ENCODE results near the gene ARAP3. TPM values are rescaled to one million over a fixed set of nuclear protein-coding genes. Genes with fewer than 3 reads are reported as not detected.

ARAP3 gene
- total RNA-seq, 1 donor from 2014 or later: 8.3 TPM

- intact Hi-C loops (cut with micrococcal nuclease): no loop called here
Observed at GRCh38 chr5:141674747-141675146, 7.3 kb downstream of the ARAP3 start.

- intact Hi-C loops (cut with micrococcal nuclease): no loop called here
Observed at GRCh38 chr5:141672841-141673813, 8.9 kb downstream of the ARAP3 start.

GRCh38 chr5:141672071-141672840 lies 9.8 kb downstream of the ARAP3 start:
- intact Hi-C loops (cut with micrococcal nuclease): no loop called here

DNA sequence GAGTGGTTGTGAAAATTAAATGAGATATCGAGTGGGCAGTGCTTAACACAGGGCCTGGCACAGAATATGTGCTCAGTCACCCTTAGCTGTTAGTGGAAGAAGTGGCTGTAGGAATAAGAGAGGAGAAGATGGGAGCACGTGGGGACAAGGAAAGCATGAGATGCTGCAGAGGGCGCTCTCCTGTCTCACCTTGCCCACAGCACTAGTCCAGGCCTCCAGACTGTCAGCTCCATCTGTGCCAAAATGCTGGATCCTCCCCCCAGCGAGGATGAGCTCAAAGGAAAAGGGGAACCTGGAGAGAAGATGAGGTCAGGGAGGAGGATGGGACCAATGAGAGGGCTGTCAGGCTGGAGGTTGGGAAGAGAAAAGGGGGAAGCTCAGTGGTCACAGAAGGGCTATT lies 12.5 kb downstream of the ARAP3 start:
- intact Hi-C loops (cut with micrococcal nuclease): no loop called here

GRCh38 chr5:141668601-141669265 lies 13.3 kb downstream of the ARAP3 start:
- intact Hi-C loops (cut with micrococcal nuclease): no loop called here

DNA sequence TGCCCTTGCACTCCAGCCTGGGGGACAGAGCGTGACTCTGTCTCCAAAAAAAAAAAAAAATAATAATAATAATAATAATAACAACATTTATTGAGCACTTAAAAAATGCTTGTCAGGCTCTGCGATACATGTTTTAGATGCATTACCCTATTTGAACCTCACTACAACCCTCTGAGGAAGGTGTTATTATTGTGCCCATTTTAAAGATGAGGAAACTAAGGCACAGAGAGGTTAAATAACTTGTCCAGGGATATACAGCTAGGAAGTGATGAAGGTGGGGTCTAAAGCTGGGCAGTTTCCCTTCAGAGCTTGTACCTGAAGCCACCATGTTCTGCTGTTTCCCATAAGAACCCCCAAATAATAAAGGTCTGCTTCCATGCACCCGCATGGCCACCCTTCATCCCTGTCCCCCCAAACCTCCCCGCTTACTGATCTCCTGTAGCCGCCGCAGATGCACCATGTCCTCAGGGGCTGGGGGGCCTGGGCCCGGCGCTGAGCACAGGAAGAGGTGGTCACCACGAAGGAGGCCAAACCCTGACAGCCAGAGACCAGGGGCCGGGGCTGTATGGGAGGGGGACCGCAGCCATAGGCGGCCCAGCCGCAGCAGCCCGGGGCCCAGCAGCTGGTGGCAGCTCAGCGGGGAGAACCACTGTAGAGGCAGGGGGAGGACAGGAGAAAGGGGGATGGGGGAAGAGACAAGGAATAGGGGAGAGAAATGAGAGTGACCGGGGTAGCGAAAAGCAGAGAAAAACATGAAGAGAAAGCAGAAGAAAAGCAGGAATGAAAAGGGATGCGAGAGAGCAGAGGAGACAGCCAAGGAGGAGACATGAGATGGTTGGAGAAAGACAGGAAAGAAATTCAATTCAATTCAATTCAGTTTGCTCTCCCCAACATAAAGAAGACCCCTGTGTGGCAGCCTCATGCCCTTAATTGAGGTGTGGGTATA lies 15.8 kb downstream of the ARAP3 start:
- intact Hi-C loops (cut with micrococcal nuclease): loop anchor here (1.0 to 2.0 kb wide), 9 partner anchors 15 to 303 kb away; partner anchors contain the start of genes FCHSD1 and RNF14

DNA sequence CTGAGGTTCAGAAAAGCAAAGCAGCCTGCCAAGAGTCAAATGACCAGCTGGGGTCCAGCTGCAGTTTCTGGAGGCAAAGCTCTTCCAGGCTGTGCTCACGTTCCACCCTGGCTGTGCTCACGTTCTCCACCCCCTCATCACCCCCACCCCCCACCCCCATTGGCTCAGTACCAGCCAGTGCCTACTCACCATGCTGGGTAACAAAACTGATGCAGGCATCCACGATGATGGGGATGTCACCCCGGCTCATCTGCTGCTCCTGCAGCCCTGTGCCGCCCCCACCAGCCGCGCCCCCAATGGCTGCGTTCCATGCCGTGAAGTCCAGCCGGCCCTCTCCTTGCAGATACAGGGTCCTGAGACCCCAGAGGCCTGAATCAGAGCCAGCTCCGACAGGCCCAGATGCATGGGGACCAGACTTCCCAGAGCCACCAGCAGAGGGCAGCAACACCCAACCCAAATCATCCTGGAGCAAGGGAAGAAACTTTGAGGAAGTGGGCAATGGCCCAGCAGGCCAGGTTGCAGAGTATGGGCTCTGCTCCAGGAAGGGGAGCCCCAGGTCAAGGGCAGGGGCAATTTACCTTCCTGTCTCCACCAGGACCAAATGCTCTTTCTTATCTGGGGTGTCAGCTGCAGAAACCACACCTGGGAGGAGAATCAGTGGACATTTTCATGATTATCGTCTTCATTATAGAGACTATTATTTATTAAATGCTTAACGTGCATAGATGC lies 17.1 kb downstream of the ARAP3 start:
- intact Hi-C loops (cut with micrococcal nuclease): loop anchor here (1.0 to 2.0 kb wide), 9 partner anchors 14 to 304 kb away; partner anchors contain the start of genes FCHSD1 and RNF14

- intact Hi-C loops (cut with micrococcal nuclease): no loop called here
Observed at GRCh38 chr5:141663506-141663905, 18.5 kb downstream of the ARAP3 start.

DNA sequence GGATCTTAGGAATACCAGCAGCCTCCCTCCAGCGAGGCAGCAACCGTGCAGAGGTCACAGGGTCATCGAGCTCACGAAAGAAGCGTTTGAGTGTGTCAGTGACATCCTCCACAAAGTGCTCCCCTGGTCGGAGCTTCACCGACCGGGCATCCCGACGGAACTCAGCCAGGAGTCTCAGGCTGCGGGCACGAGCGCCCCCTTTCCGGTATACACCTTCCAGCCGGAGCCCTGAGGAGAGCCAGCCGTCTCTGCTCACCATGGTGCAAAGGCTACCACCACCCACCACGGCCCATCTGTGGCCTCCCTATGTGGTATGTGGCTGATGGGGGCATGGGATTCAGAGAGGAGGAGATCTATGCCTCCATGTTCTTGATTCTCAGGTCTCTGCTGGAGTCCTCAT lies 20.0 kb downstream of the ARAP3 start:
- intact Hi-C loops (cut with micrococcal nuclease): no loop called here

DNA sequence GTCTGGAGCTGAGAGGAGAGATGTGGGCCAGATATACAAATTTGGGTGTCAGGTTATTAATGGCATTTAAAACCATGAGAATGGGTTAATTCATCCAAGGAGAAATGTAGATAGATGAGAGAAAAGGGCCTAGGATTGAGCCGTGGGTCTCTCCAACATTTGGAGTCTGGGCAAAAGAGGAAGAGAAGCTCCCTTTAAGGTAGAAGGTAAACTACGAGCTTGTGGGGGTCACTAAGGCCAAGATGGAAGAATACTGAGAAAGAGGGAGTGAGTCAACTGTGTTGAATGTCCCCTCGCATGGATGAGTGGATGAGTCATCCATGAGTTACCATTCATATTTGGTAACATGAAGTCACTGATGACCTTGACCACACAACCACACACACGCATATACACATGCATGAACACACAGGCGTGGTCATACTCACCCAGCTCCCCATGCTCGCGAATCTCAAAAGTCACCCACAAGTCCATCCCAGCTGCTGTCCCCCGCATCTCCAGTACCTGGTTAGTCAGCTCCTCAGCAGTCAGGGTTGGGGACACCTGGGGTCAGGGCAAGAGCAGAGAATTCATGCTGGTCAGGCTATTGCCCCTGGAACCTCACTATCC lies 24.0 kb downstream of the ARAP3 start:
- intact Hi-C loops (cut with micrococcal nuclease): no loop called here

DNA sequence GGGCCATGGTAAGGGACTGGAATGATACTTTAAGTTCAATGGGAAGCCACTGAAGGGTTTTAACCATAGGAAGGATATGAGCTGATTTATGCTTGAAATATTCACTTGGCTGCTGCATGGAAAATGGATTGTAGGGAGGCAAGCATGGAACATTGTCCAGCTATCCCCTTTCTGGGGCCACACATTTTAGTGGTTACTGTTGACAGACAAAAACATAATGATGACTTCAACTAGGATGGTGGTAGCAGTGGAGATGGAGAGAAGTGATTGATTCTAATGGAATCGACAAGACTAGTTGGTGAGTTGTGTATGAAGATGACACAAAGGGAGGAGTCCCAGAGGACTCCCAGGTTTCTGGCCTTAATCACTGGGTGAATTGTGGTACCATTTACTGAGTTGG lies 24.6 kb downstream of the ARAP3 start:
- intact Hi-C loops (cut with micrococcal nuclease): no loop called here

- intact Hi-C loops (cut with micrococcal nuclease): no loop called here
Observed at GRCh38 chr5:141656396-141656795, 25.6 kb downstream of the ARAP3 start.

GRCh38 chr5:141655020-141655419 lies 27.0 kb downstream of the ARAP3 start:
- intact Hi-C loops (cut with micrococcal nuclease): no loop called here

- intact Hi-C loops (cut with micrococcal nuclease): loop anchor here (5.0 kb wide), 1 partner anchor 453 kb away; the partner anchor contains the start of gene NDFIP1
Observed at GRCh38 chr5:141654298-141654697, 27.7 kb downstream of the ARAP3 start.

- intact Hi-C loops (cut with micrococcal nuclease): loop anchor here (1.0 to 5.0 kb wide), 8 partner anchors 14 to 456 kb away; partner anchors contain the start of genes HDAC3, NDFIP1, RELL2 and RNF14
Observed at GRCh38 chr5:141651728-141652105, 30.3 kb downstream of the ARAP3 start.

GRCh38 chr5:141650851-141651727 lies 30.9 kb downstream of the ARAP3 start, which contains the start of gene FCHSD1:
Gene FCHSD1, minus strand, starts transcription at chr5:141651418. Its CDS starts 50 bp downstream, at chr5:141651368.
- intact Hi-C loops (cut with micrococcal nuclease): loop anchor here (1.0 to 5.0 kb wide), 8 partner anchors 14 to 456 kb away; partner anchors contain the start of genes HDAC3, NDFIP1, RELL2 and RNF14

- intact Hi-C loops (cut with micrococcal nuclease): loop anchor here (5.0 kb wide), 1 partner anchor 457 kb away; the partner anchor contains the start of gene NDFIP1
Observed at GRCh38 chr5:141649972-141650371, 32.1 kb downstream of the ARAP3 start.

Data from T-helper 1 cell treated with Interleukin-12 subunit alpha and Interleukin-12 subunit beta and Interleukin-4 antibody, amounts not matched to agents 30 ng/mL and 1 ng/mL, for 36 hours (primary cell).